HUES6 (cell line): Measurements from ENCODE around the gene GM2A.
A peak's percentile ranks its signal among the peaks of the same experiment; 100 is the strongest.

Experiments used
- H3K27ac ChIP-seq: 2 replicates; pipeline ENCODE4 v1.7.0; 2013; ENCODE audit warnings: low read depth, mild to moderate bottlenecking, low read length, inconsistent platforms
- H3K27me3 ChIP-seq: 2 replicates; pipeline ENCODE4 v1.6.1; 2013; ENCODE audit warnings: low read length; ENCODE audit not compliant: control insufficient read depth, insufficient read depth
- H3K36me3 ChIP-seq: 2 replicates; pipeline ENCODE4 v1.6.1; 2013; ENCODE audit warnings: low read length; ENCODE audit not compliant: control insufficient read depth, insufficient read depth
- H3K4me1 ChIP-seq: 2 replicates; pipeline ENCODE4 v1.6.1; 2013; ENCODE audit warnings: low read length; ENCODE audit not compliant: control insufficient read depth, insufficient read depth
- H3K4me3 ChIP-seq: 2 replicates; pipeline ENCODE4 v1.5.1; 2013; ENCODE audit warnings: low read depth, low read length
- H3K9ac ChIP-seq: one replicate; pipeline ENCODE4 v1.6.1; 2013; ENCODE audit warnings: mild to moderate bottlenecking, low read length
- H3K9me3 ChIP-seq: 2 replicates; pipeline ENCODE4 v1.6.1; 2013; ENCODE audit warnings: low read depth, low read length; ENCODE audit not compliant: control insufficient read depth, insufficient read depth

Gene GM2A

DNA sequence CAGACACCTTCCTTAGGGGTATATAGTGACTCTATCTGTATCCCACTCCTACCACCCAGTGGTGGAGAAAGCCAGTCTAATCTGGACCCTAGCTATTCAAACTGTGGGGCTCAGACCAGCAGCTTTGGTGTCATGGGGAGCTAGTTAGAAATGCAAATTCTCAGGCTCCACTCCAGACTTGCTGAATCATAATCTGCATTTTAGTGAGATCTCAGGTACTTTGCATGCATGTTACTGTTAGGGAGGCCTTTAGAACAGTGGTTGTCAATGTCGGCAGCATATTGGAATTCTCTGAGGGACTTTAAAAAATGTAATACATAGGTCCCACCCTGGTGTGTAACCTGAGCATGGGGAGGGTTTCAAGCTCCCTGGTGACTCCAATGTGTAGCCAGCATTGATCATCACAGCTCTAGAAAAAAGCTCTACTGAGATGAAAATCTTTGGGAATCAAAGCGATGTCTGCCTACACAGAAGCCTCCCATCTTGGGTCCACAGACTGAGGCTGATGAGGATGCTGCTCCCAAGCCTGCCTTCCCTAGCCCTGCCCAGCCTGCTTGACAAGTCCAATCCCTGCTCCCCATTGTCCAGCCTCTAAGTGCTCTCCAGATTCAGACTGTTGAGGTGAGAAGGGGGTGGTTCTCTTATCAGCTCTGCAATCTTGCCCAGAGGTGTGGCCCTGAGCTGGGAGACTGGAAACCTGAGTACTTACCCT is 11.9 kb upstream of the GM2A start:
- Histone ChIP-seq H3K27me3 (no peaks in the 10 kb centered on the region), H3K9ac (no peak overlapping the region), H3K36me3 (no peaks in the 10 kb centered on the region), H3K4me3 (no peak overlapping the region), H3K9me3 (no peaks in the 10 kb centered on the region), H3K27ac (no peak overlapping the region), H3K4me1 (peaks cover 19% of the 10 kb centered on the region)

DNA sequence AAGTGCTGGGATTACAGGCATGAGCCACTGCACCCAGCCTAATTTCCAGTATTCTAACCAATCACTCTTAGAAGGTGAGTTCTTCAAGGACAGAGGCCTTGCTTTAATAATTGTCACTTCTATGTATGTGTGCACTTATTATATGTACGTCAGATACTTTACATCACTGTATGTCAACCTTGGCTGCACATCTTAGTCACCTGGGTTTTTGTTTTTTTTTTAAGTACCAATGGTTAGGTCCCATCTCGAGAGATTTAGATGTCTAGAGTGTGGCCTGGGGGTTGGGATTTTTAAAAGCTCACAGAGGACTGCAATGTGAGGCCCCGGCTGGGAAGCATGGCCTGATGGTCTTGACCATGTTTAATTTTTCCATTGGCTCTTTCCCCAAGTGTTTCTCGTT is 9.9 kb upstream of the GM2A start:
- H3K9me3 ChIP-seq, result no peaks in the 10 kb centered on the region
- no peak overlapping the region for H3K4me3 ChIP-seq
- H3K27ac ChIP-seq, result no peak overlapping the region
- H3K9ac ChIP-seq, result no peak overlapping the region
- H3K4me1 ChIP-seq, result peaks cover 17% of the 10 kb centered on the region
- H3K27me3 ChIP-seq, result no peaks in the 10 kb centered on the region
- no peaks in the 10 kb centered on the region for H3K36me3 ChIP-seq

DNA sequence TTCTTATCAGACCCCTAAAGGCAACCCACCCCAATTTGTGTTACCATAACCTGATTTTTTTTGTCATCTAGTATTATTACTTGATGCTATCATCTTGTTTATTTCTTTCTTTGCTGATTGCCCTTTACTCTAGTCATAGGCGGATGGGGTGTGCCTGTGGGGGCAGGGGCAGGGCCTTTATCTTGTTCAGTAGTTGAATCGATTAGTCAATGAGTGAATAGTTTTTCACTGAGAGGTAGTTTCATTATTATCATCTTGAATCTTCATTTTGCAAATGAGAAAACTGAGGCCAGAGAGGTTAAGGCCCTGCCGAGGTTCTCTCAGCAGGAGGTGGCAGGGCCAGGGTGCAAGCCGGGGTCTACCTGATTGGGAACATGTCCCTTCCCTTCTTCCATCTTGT is 9.4 kb upstream of the GM2A start:
- H3K4me1 ChIP-seq, result peaks cover 13% of the 10 kb centered on the region
- H3K27me3 ChIP-seq, result no peaks in the 10 kb centered on the region
- no peaks in the 10 kb centered on the region for H3K9me3 ChIP-seq
- H3K36me3 ChIP-seq, result no peaks in the 10 kb centered on the region
- H3K27ac ChIP-seq, result no peak overlapping the region
- H3K4me3 ChIP-seq, result no peak overlapping the region
- H3K9ac ChIP-seq, result no peak overlapping the region

- H3K4me1 ChIP-seq, result peaks cover 8% of the 10 kb centered on the region
- H3K36me3 ChIP-seq, result no peaks in the 10 kb centered on the region
- H3K27me3 ChIP-seq, result no peaks in the 10 kb centered on the region
- H3K9ac ChIP-seq, result no peak overlapping the region
- H3K27ac ChIP-seq, result no peak overlapping the region
- H3K4me3 ChIP-seq, result no peak overlapping the region
- H3K9me3 ChIP-seq, result no peaks in the 10 kb centered on the region
Observed at GRCh38 chr5:151244206-151244605, 8.8 kb upstream of the GM2A start.

DNA sequence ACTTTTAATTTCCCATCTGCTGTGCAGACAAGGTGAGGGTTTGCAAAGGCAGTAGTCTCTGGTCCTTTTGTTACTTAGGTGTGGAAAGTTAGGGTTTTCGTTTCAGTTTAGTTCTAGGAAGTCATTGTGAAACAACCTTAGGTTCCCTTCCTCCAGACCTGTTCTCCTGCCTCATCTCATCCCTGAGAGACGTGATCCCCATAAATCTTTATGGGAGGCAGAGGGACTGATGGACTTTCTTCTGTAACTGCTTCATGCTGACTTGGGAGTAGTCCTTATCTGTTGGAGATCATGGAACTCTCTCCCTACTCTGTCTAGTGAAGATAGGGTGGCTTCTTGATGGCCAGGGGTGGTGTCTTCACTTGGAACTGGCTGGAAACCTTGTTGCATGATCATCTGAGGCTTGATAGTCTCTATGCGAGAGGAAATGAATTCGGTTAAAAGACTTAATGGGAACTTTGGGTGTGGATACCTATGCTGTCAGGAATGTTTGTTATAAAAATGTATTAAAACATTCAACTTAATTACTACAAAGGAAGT is 7.2 kb upstream of the GM2A start:
- H3K36me3 ChIP-seq, result no peaks in the 10 kb centered on the region

GRCh38 chr5:151248651-151249050 is 4.3 kb upstream of the GM2A start:
- H3K27ac ChIP-seq, result no peak overlapping the region
- H3K4me1 ChIP-seq, result peaks cover 13% of the 10 kb centered on the region
- H3K36me3 ChIP-seq, result no peaks in the 10 kb centered on the region
- no peak overlapping the region for H3K9ac ChIP-seq
- H3K27me3 ChIP-seq, result no peaks in the 10 kb centered on the region
- H3K9me3 ChIP-seq, result no peaks in the 10 kb centered on the region
- no peak overlapping the region for H3K4me3 ChIP-seq

More for the DNA sequence above, 7.2 kb upstream of the GM2A start:
- Histone ChIP-seq H3K4me1 (peaks cover 14% of the 10 kb centered on the region), H3K9ac (no peak overlapping the region), H3K27me3 (no peaks in the 10 kb centered on the region), H3K4me3 (no peak overlapping the region), H3K27ac (no peak overlapping the region), H3K9me3 (no peaks in the 10 kb centered on the region)

DNA sequence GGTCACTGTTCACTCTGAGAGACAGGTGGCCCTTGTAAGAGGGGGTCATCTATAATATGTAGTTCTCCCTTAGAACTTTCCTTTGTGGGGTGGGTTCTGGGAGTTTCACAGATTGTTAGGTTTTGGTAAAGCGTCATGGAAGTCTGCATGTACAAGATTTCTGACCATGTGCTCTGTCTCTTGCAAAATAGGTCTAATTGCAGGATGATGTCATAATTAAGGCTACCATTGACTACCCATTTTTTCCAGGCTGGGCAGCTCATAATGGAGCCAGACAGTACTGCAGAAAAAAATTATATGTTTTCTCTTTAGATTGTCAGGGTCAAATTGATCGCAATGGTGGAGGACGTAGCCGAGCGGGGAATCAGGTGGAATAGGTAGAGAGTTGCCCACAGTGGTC is 3.7 kb upstream of the GM2A start:
- no peak overlapping the region for H3K4me3 ChIP-seq
- H3K9me3 ChIP-seq, result no peaks in the 10 kb centered on the region
- H3K9ac ChIP-seq, result no peak overlapping the region
- H3K27me3 ChIP-seq, result no peaks in the 10 kb centered on the region
- peaks cover 13% of the 10 kb centered on the region for H3K4me1 ChIP-seq
- no peaks in the 10 kb centered on the region for H3K36me3 ChIP-seq
- no peak overlapping the region for H3K27ac ChIP-seq

DNA sequence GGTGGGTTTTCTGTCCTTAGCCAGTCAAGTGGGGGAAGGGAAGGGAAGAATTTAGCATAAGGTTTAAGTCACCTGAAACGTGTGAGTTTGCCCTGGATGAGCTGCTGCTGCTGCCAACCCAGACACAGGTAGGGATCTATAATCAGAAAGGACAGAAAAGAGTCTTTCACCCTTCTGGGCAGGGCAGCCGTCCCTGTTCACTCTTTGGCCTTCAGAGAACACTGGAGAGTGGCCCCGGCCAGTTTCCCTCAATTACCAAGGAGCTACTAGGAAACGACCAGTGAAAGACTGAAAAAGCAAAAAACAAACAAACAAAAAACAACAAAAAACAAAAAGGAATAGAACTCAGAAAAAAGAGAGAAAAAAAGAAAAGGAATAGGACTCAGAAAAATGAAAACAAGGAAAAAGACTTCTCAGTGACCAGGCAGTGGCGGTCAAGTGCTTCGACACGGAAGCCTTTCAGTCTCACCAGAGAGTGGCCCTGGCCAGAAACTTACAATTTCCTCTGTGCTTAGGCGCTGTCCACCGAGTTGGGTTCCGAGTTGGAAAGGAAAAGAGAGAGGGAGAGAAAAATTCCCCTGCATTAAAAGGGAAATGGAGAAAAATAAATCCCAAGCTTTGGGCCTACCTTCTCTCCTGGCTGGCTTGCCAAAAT is 2.5 kb upstream of the GM2A start:
- no peak overlapping the region for H3K9ac ChIP-seq
- no peak overlapping the region for H3K4me3 ChIP-seq
- H3K27ac ChIP-seq, result no peak overlapping the region

DNA sequence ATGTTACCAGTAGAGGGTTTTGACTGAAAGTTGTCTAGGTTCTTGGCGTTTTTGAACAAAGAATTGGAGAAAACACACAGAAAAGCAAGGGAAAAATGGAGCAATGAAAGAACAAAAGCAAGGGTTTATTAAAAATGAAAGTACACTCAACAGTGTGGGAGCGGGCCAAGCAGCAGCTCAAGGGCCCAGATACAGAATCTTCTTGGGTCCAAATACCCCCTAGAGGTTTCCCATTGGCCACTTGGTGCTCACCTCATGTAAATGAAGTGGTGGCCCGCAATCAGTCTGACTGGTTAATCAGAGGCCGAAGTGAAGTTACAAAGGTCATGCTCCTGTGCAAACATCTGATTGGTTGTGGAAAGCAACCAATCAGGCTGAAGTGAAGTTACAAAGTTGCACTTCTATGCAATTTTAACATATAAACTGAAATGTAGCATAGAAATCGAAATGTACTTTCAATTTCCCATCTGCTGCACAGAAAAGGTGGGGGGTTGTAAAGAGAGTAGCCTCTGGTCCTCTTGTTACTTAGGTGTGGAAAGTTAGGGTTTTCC is 1.9 kb upstream of the GM2A start:
- no peaks in the 10 kb centered on the region for H3K27me3 ChIP-seq
- no peak overlapping the region for H3K27ac ChIP-seq
- H3K4me1 ChIP-seq, result peaks cover 13% of the 10 kb centered on the region
- no peak overlapping the region for H3K9ac ChIP-seq
- H3K4me3 ChIP-seq, result no peak overlapping the region
- H3K36me3 ChIP-seq, result no peaks in the 10 kb centered on the region
- no peaks in the 10 kb centered on the region for H3K9me3 ChIP-seq

More for the DNA sequence above, 2.5 kb upstream of the GM2A start:
- Histone ChIP-seq H3K36me3 (no peaks in the 10 kb centered on the region), H3K4me1 (peaks cover 13% of the 10 kb centered on the region), H3K9me3 (no peaks in the 10 kb centered on the region), H3K27me3 (no peaks in the 10 kb centered on the region)

DNA sequence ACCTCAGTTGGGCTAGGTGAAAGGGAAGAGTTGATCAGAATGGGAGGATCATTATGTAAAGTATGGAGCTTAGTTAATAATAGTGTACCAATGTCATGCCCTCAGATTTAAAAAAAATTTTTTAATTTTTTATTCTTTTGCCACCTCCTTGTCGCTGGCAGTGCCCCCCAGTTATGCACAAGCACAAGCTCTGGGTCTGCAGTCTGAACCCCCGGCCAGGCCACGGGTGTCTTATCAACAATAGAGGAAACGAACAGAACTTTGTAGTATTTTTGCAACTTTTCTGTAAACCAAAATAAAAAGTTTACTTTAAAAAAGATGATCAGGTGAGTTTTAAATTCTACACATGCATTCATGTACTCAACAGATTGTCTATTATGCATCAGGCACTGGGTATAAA is 1.4 kb upstream of the GM2A start:
- no peak overlapping the region for H3K9ac ChIP-seq
- no peak overlapping the region for H3K4me3 ChIP-seq
- no peaks in the 10 kb centered on the region for H3K27me3 ChIP-seq
- H3K36me3 ChIP-seq, result no peaks in the 10 kb centered on the region
- no peak overlapping the region for H3K27ac ChIP-seq
- H3K4me1 ChIP-seq, result peaks cover 13% of the 10 kb centered on the region
- no peaks in the 10 kb centered on the region for H3K9me3 ChIP-seq

DNA sequence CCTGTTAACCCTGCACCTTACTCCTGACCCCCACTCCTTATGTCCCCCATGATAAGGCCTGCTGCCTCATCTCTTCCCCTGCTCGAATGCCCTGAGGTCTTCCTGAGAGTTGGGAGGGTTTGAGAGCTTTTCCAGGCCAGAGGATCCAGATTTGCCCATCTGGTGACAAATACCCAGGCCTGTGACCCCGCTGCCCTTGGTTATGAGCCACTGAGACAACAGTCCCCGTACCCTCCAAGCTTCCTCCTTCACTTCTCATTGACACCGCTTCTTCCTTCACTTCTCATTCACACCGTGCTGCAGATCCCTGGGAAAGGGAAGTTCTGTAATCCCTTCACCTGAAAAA is 593 bp downstream of the GM2A start:
- peaks cover 28% of the 10 kb centered on the region for H3K4me1 ChIP-seq

More for the DNA sequence above, 593 bp downstream of the GM2A start:
- H3K4me3 ChIP-seq, result peak overlapping the region; percentile 86
- peak overlapping the region; percentile 65 for H3K9ac ChIP-seq
- H3K9me3 ChIP-seq, result no peaks in the 10 kb centered on the region
- no peak overlapping the region for H3K27ac ChIP-seq
- H3K36me3 ChIP-seq, result no peaks in the 10 kb centered on the region
- H3K27me3 ChIP-seq, result no peaks in the 10 kb centered on the region
